MCF 10A (cell line): ENCODE measurements around the gene CLCNKB. TPM values are rescaled to one million over a fixed set of nuclear protein-coding genes. Genes with fewer than 3 reads are reported as not detected.

Experiments
- BruUV-seq: library from RNA; stranded (reverse); fragments of 400-500 nt; replicated peaks from 2 replicates; lab custom pipeline; 2021; lab: Mats Ljungman, UMichigan
- CTCF ChIA-PET: fragments of 300-600 bp; sonication (Branson Sonifier 250); formaldehyde crosslinking; extraction: SDS; loops from one replicate; lab custom pipeline; 2021; ENCODE audit warnings: antibody characterized with exemption, inconsistent platforms; lab: Yijun Ruan, JAX
- POLR2A ChIA-PET: fragments of 300-600, 350-650 bp; sonication (Branson Sonifier 250); formaldehyde crosslinking; extraction: SDS; loops from one replicate; lab custom pipeline; 2020; ENCODE audit warnings: antibody characterized with exemption, inconsistent platforms; lab: Yijun Ruan, JAX
- DNase-seq: peaks from one replicate; pipeline ENCODE4 v3.0.0-alpha.2; 2018; ENCODE audit not compliant: unreplicated experiment
- H3K27ac Mint-ChIP-seq: one replicate; pipeline ENCODE4 v1.8.0; 2022; ENCODE audit warnings: mild to moderate bottlenecking, low read depth, mixed read lengths; ENCODE audit not compliant: unreplicated experiment
- H3K27me3 Mint-ChIP-seq: one replicate; pipeline ENCODE4 v1.8.0; 2022; ENCODE audit warnings: mixed read lengths; ENCODE audit not compliant: insufficient read depth, unreplicated experiment
- H3K36me3 Mint-ChIP-seq: one replicate; pipeline ENCODE4 v1.8.0; 2022; ENCODE audit warnings: mild to moderate bottlenecking, moderate library complexity, mixed read lengths; ENCODE audit not compliant: insufficient read depth, unreplicated experiment
- H3K4me1 Mint-ChIP-seq: one replicate; pipeline ENCODE4 v1.8.0; 2022; ENCODE audit warnings: mixed read lengths; ENCODE audit not compliant: insufficient read depth, unreplicated experiment
- H3K4me3 Mint-ChIP-seq: one replicate; pipeline ENCODE4 v1.8.0; 2022; ENCODE audit warnings: mild to moderate bottlenecking, moderate library complexity, mixed read lengths; ENCODE audit not compliant: unreplicated experiment
- H3K9me3 Mint-ChIP-seq: one replicate; pipeline ENCODE4 v1.8.0; 2022; ENCODE audit warnings: mixed read lengths; ENCODE audit not compliant: unreplicated experiment
- CTCF ChIP-seq: fragments of 200-600 bp; IDR thresholded peaks from one replicate; pipeline ENCODE4 v1.8.0; 2022; ENCODE audit warnings: antibody characterized with exemption, mild to moderate bottlenecking; ENCODE audit not compliant: unreplicated experiment
- intact Hi-C: fragments of 100-400 bp; cut with micrococcal nuclease; formaldehyde crosslinking; loops from 2 replicates; pipeline ENCODE4 v1.14.1; 2022
- total RNA-seq: library from RNA; stranded (reverse); gene quantifications from 2 replicates; pipeline ENCODE4 v1.2.3, GENCODE V29; 2022

The CLCNKB gene
- total RNA-seq, 1 experiment from 2014 or later: not detected

- no peaks in the 10 kb centered on the region for H3K9me3 Mint-ChIP-seq
- ChIA-PET CTCF (interaction anchor here (0.5 to 12.6 kb wide), 9 partner anchors 10 to 306 kb away, joined by 3 to 373 read pairs (median 3); no protein-coding TSS in a partner anchor), POLR2A (no interaction called here)
- H3K4me1 Mint-ChIP-seq: peaks cover 36% of the 10 kb centered on the region
- no peak for DNase-seq
- no peak overlapping the region for H3K4me3 Mint-ChIP-seq
- no peak for TF ChIP-seq CTCF
- H3K27me3 Mint-ChIP-seq: no peaks in the 10 kb centered on the region
- no TSS peak for BruUV-seq
- intact Hi-C loops: no loop called here
- H3K36me3 Mint-ChIP-seq: no peaks in the 10 kb centered on the region
- H3K27ac Mint-ChIP-seq: no peak overlapping the region
Observed at GRCh38 chr1:16072616-16073484, 29.3 kb downstream of the CLCNKB start.

- Mint-ChIP-seq H3K4me3 (peak within 1 kb of the TSS; percentile 48), H3K27ac (no peak within 1 kb of the TSS), H3K9me3 (no peaks in the 10 kb centered on the region), H3K36me3 (no peaks in the 10 kb centered on the region), H3K4me1 (peaks cover 37% of the 10 kb centered on the region), H3K27me3 (no peaks in the 10 kb centered on the region)
- POLR2A ChIA-PET: no interaction called here
- TF ChIP-seq CTCF: peak; percentile 50
- BruUV-seq: no TSS peak
- CTCF ChIA-PET: interaction anchor here (0.5 to 12.6 kb wide), 12 partner anchors 9 to 368 kb away, joined by 3 to 373 read pairs (median 4); no protein-coding TSS in a partner anchor
- peak; percentile 27 for DNase-seq
- intact Hi-C loops: no loop called here
Observed at GRCh38 chr1:16073490-16074119, 30.0 kb downstream of the CLCNKB start, which contains the start of gene FAM131C. Gene FAM131C, minus strand, starts transcription at chr1:16073651. Its CDS starts 209 bp downstream, at chr1:16073442.

- no peaks in the 10 kb centered on the region for H3K27me3 Mint-ChIP-seq
- intact Hi-C loops: no loop called here
- no peaks in the 10 kb centered on the region for H3K9me3 Mint-ChIP-seq
- no peak overlapping the region for H3K27ac Mint-ChIP-seq
- no peak for TF ChIP-seq CTCF
- peaks cover 43% of the 10 kb centered on the region for H3K4me1 Mint-ChIP-seq
- no peaks in the 10 kb centered on the region for H3K36me3 Mint-ChIP-seq
- POLR2A ChIA-PET: interaction anchor here (0.6 to 8.8 kb wide), 2 partner anchors 111 to 698 kb away, joined by 3 to 112 read pairs; no protein-coding TSS in a partner anchor
- no TSS peak for BruUV-seq
- CTCF ChIA-PET: interaction anchor here (0.6 to 12.6 kb wide), 7 partner anchors 8 to 369 kb away, joined by 3 to 373 read pairs (median 5); no protein-coding TSS in a partner anchor
- peak overlapping the region; percentile 48 for H3K4me3 Mint-ChIP-seq
- no peak for DNase-seq
Observed at GRCh38 chr1:16074217-16074616, 30.6 kb downstream of the CLCNKB start.
